ENCODE measurements around the gene IMP4. TPM values are rescaled to one million over a fixed set of nuclear protein-coding genes. Genes with fewer than 3 reads are reported as not detected.

Gene IMP4
- total RNA-seq, 1 experiment from 2014 or later = 121 TPM

DNA sequence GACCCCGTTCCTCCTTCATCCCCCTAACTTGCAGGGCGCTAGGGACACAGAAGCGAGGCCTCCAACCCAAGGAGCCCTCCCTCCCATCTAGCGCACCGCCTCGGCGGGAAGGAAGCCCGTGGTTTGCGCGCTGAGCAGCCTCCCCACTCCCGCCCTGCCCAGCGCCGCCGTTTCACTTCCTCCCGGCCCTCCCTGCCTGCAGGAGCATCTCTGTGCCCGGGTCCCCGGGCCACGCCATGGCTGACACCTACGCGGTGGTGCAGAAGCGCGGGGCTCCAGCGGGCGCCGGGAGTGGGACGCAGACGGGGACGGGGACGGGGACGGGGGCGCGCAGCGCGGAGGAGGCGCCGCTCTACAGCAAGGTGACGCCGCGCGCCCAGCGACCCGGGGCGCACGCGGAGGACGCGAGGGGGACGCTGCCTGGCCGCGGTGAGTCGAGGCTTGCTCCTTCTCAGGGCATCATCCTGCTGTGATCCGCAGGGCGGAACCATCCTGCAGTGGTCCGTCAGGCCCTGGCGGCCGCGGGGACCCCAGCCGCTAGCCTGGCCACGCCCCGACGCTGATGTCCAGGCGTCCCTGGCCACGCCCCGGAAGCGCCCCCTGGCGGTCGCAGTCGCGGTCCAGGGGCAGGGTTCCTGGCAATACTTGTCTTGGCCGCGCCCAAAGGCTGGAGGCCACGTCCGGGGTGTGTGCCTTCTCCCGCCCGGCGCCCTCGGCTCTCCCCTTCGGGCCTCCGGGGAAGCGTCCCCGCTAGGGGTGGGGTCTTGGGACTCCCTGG is 29.5 kb downstream of the IMP4 start (continued):
- TF ChIP-seq, protein P1, sequence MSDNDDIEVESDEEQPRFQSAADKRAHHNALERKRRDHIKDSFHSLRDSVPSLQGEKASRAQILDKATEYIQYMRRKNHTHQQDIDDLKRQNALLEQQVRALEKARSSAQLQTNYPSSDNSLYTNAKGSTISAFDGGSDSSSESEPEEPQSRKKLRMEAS (IDR thresholded peaks at IDR 0.05) = peak; percentile 72
- TF ChIP-seq SRF (IDR thresholded peaks at IDR 0.05; ENCODE audit: low read depth) (no peak), SIN3A (IDR thresholded peaks at IDR 0.05; ENCODE audit: low read depth) (peak; percentile 85; the same call in 1 of the 2 replicates), CEBPB (IDR thresholded peaks at IDR 0.05; ENCODE audit: low read depth) (no peak), TCF7L2 (IDR thresholded peaks at IDR 0.05; ENCODE audit: borderline replicate concordance, extremely low read depth, insufficient read depth, insufficient read length) (peak; percentile 32)

DNA sequence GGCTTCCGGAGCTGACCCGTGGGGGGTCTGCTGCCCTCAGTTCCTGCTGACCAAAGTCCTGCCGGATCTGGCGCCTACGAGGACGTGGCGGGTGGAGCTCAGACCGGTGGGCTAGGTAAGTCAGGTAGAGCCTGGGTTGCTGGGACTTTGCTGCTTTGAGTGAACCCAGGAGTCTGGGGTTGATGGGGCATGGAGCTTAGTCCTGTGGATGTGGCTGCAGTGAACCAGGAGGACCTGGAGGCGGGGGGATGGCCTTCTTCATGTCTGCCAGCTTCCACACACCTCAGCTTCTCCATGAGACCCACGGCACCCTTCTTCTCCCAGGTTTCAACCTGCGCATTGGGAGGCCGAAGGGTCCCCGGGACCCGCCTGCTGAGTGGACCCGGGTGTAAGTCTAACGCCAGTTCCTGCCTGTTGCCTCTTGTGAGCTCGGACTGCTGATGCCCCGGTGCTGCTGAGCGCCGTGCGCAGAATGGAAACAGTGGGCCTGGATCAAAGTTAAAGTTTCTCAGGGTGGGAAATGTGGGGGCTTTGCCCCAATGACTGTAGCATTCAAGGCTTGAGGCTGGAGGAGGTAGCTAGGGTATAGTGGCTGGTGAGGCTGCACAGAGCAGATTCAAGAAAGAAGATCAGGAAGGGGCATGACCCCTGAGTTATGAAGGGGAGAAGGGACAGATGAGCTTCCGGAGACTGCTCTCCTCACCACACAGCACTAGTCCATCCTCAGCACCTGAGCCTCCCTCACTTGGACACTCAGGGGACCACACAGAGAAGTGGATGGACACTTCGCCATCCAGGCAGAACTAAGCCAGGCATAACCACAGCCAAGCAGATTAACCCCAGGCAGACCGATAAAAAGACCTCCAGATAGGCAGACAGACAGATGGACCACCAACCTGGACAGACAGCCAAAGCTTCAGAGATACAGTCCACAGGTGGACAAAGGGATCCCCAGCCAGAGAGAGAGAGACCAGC is 30.4 kb downstream of the IMP4 start:
- CTCF ChIA-PET = interaction anchor here (0.7 to 2.6 kb wide), 7 partner anchors 11 to 217 kb away, joined by 3 to 12 read pairs (median 3); partner anchors contain the start of genes IMP4 and PTPN18
- peak; percentile 30 for ATAC-seq
- TF ChIP-seq ZNF274 (IDR thresholded peaks at IDR 0.05; ENCODE audit: low read depth, low read length) (no peak), JUND (IDR thresholded peaks at IDR 0.05) (no peak), POLR2A (IDR thresholded peaks at IDR 0.05; ENCODE audit: borderline replicate concordance, extremely low read depth, insufficient read depth, insufficient read length) (no peak), EZH2phosphoT487 (IDR thresholded peaks at IDR 0.05; ENCODE audit: borderline replicate concordance) (no peak), SP1 (IDR thresholded peaks at IDR 0.05; ENCODE audit: low read depth) (no peak), EGR1 (IDR thresholded peaks at IDR 0.05; ENCODE audit: low read depth) (no peak), ELF1 (IDR thresholded peaks at IDR 0.05; ENCODE audit: borderline replicate concordance, low read depth) (no peak), TCF7L2 (IDR thresholded peaks at IDR 0.05; ENCODE audit: borderline replicate concordance, extremely low read depth, insufficient read depth, insufficient read length) (no peak), EZH2 (IDR thresholded peaks at IDR 0.05) (no peak), SRF (IDR thresholded peaks at IDR 0.05; ENCODE audit: low read depth) (no peak)
- TF ChIP-seq, protein P2, sequence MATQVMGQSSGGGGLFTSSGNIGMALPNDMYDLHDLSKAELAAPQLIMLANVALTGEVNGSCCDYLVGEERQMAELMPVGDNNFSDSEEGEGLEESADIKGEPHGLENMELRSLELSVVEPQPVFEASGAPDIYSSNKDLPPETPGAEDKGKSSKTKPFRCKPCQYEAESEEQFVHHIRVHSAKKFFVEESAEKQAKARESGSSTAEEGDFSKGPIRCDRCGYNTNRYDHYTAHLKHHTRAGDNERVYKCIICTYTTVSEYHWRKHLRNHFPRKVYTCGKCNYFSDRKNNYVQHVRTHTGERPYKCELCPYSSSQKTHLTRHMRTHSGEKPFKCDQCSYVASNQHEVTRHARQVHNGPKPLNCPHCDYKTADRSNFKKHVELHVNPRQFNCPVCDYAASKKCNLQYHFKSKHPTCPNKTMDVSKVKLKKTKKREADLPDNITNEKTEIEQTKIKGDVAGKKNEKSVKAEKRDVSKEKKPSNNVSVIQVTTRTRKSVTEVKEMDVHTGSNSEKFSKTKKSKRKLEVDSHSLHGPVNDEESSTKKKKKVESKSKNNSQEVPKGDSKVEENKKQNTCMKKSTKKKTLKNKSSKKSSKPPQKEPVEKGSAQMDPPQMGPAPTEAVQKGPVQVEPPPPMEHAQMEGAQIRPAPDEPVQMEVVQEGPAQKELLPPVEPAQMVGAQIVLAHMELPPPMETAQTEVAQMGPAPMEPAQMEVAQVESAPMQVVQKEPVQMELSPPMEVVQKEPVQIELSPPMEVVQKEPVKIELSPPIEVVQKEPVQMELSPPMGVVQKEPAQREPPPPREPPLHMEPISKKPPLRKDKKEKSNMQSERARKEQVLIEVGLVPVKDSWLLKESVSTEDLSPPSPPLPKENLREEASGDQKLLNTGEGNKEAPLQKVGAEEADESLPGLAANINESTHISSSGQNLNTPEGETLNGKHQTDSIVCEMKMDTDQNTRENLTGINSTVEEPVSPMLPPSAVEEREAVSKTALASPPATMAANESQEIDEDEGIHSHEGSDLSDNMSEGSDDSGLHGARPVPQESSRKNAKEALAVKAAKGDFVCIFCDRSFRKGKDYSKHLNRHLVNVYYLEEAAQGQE (IDR thresholded peaks at IDR 0.05; ENCODE audit: low read depth) = no peak
- TF ChIP-seq, protein P3, sequence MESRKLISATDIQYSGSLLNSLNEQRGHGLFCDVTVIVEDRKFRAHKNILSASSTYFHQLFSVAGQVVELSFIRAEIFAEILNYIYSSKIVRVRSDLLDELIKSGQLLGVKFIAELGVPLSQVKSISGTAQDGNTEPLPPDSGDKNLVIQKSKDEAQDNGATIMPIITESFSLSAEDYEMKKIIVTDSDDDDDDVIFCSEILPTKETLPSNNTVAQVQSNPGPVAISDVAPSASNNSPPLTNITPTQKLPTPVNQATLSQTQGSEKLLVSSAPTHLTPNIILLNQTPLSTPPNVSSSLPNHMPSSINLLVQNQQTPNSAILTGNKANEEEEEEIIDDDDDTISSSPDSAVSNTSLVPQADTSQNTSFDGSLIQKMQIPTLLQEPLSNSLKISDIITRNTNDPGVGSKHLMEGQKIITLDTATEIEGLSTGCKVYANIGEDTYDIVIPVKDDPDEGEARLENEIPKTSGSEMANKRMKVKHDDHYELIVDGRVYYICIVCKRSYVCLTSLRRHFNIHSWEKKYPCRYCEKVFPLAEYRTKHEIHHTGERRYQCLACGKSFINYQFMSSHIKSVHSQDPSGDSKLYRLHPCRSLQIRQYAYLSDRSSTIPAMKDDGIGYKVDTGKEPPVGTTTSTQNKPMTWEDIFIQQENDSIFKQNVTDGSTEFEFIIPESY (IDR thresholded peaks at IDR 0.05; ENCODE audit: extremely low read depth, insufficient replicate concordance, low read length) = no peak
- TF ChIP-seq, protein P1 (IDR thresholded peaks at IDR 0.05) = no peak

More for the DNA sequence above, 30.4 kb downstream of the IMP4 start:
- Histone ChIP-seq H3K36me3 (ENCODE audit: control insufficient read depth in 1 of 2, insufficient read depth in 2 of 2, low read length in 2 of 2) (peaks cover 0 to 6% of the 10 kb centered on the region in 2 experiments; a peak in 1 of 4 replicates), H3K4me2 (ENCODE audit: low read length) (peak overlapping the region; percentile 90), H2AFZ (ENCODE audit: low read depth, low read length, poor library complexity, severe bottlenecking) (no peak overlapping the region), H3K4me1 (ENCODE audit: control insufficient read depth in 1 of 2, insufficient read depth in 2 of 2, low read length in 2 of 2) (peaks cover 17 to 32% of the 10 kb centered on the region in 2 experiments; a peak in 3 of 4 replicates), H3K79me2 (ENCODE audit: insufficient read depth, low read length) (0 out of 2 replicates have a peak, but pooled peaks cover 7% of the 10 kb centered on the region), H3K4me3 (replicated peaks in 1 of 2; ENCODE audit: low read depth in 1 of 2, low read length in 2 of 2) (peak overlapping the region; percentile 75 to 82), H3K27ac (ENCODE audit: low read depth, low read length) (peak overlapping the region; percentile 80), H3K9ac (ENCODE audit: low read length) (peak overlapping the region; percentile 77), H3K9me3 (ENCODE audit: control insufficient read depth in 1 of 2, insufficient read depth in 1 of 2, low read depth in 1 of 2, low read length in 2 of 2) (no peaks in the 10 kb centered on the region), H3K27me3 (ENCODE audit: insufficient read depth, low read length) (no peaks in the 10 kb centered on the region), H3K9me2 (ENCODE audit: insufficient read depth) (no peaks in the 10 kb centered on the region), H4K20me1 (ENCODE audit: insufficient read depth) (no peaks in the 10 kb centered on the region)
- TSS peak; percentile 53 for BruUV-seq (replicated peaks)
- ChIA-PET RAD21 (ENCODE audit: low non-redundant PET in 1 of 2, low total read pairs in 2 of 2, uncharacterized antibody in 2 of 2, unreplicated experiment in 2 of 2) (interaction anchor here in 1 of 2 experiments (0.6 kb wide), 1 partner anchor 21 kb away, joined by 4 read pairs; no protein-coding TSS in a partner anchor), POLR2A (interaction anchor here (1.0 kb wide), 1 partner anchor 36 kb away, joined by 3 read pairs; no protein-coding TSS in a partner anchor)
- no peak for DNase-seq (ENCODE audit: low read depth, low spot score)
- intact Hi-C loops (cut with micrococcal nuclease) = loop anchor here (5.0 kb wide), 1 partner anchor 41 kb away; no protein-coding TSS in a partner anchor

Data from HCT116 (cell line).